ENCODE measurements around the gene PRDM5.

DNA sequence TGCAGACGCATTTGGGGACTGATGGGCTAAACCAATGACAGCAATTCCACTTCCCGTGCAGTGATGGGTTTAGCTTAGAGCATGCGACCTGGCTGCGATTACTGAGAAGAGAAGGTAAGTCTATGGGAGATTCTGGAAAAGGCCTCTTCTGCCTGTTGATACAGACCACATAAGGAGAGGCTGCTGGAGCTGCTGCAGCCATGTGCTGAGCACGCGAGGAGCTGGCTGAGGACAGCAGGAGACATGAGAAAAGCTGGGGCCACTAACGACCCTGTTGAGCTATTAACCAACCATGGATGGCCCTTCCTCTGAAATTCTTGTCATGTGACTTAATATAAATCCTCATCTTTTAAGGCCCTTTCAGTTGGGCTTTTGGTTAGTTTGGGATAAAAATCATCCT, 199.9 kb downstream of the PRDM5 start:
- TF ChIP-seq, protein P1, sequence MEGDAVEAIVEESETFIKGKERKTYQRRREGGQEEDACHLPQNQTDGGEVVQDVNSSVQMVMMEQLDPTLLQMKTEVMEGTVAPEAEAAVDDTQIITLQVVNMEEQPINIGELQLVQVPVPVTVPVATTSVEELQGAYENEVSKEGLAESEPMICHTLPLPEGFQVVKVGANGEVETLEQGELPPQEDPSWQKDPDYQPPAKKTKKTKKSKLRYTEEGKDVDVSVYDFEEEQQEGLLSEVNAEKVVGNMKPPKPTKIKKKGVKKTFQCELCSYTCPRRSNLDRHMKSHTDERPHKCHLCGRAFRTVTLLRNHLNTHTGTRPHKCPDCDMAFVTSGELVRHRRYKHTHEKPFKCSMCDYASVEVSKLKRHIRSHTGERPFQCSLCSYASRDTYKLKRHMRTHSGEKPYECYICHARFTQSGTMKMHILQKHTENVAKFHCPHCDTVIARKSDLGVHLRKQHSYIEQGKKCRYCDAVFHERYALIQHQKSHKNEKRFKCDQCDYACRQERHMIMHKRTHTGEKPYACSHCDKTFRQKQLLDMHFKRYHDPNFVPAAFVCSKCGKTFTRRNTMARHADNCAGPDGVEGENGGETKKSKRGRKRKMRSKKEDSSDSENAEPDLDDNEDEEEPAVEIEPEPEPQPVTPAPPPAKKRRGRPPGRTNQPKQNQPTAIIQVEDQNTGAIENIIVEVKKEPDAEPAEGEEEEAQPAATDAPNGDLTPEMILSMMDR (IDR thresholded peaks at IDR 0.05 in 2 of 3, conservative IDR thresholded peaks at IDR 0.05 in 1 of 3; ENCODE audit: control insufficient read depth in 2 of 3, extremely low read depth in 1 of 3, insufficient read depth in 1 of 3, low read depth in 3 of 3, low read length in 3 of 3): no peak
- TF ChIP-seq ASH2L (IDR thresholded peaks at IDR 0.05; ENCODE audit: borderline replicate concordance, low read depth): no peak
- TF ChIP-seq ZSCAN29 (IDR thresholded peaks at IDR 0.05): no peak
- TF ChIP-seq MXI1 (IDR thresholded peaks at IDR 0.05; ENCODE audit: low read depth, low read length): no peak
- no peak for TF ChIP-seq MYB (IDR thresholded peaks at IDR 0.05; ENCODE audit: borderline replicate concordance, low read depth, low read length)
- no peak for TF ChIP-seq RAD21 (IDR thresholded peaks at IDR 0.05; ENCODE audit: insufficient read depth, low read depth, low read length)
- TF ChIP-seq HCFC1 (IDR thresholded peaks at IDR 0.05; ENCODE audit: low read length): no peak
- no peak for TF ChIP-seq POLR2AphosphoS5 (IDR thresholded peaks at IDR 0.05; ENCODE audit: low read length)
- TF ChIP-seq BACH1 (IDR thresholded peaks at IDR 0.05; ENCODE audit: borderline replicate concordance): no peak
- TF ChIP-seq CREB1 (IDR thresholded peaks at IDR 0.05; ENCODE audit: low read depth): no peak
- TF ChIP-seq TCF7 (IDR thresholded peaks at IDR 0.05; ENCODE audit: borderline replicate concordance): no peak
- TF ChIP-seq ESRRA (IDR thresholded peaks at IDR 0.05; ENCODE audit: low read length): no peak
- TF ChIP-seq, protein P2, sequence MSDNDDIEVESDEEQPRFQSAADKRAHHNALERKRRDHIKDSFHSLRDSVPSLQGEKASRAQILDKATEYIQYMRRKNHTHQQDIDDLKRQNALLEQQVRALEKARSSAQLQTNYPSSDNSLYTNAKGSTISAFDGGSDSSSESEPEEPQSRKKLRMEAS (IDR thresholded peaks at IDR 0.05; ENCODE audit: low read depth, low read length): no peak
- TF ChIP-seq YY1 (IDR thresholded peaks at IDR 0.05; ENCODE audit: low read depth, low read length): no peak
